ENCODE measurements around the gene GUCD1. TPM values are rescaled to one million over a fixed set of nuclear protein-coding genes. Genes with fewer than 3 reads are reported as not detected.
"Not testable (repeated sequence)": the region's sequence is repeated elsewhere in the genome, so short reads cannot be mapped to it uniquely, and the experiment has no call there.

The GUCD1 gene
- total and polyA plus RNA-seq, 5 donors from 2014 or later, result 45.1 to 69.6 (median 56.5) TPM

GRCh38 chr22:24541681-24542515 lies 13.0 kb downstream of the GUCD1 start:
- DNase-seq, result no peak
- peaks cover 0 to 4% (median 0%) of the 10 kb centered on the region in 4 donors for H3K4me1 Mint-ChIP-seq
- H3K4me3 Mint-ChIP-seq, result peak overlapping the region in 1 of 4 donors; percentile 89
- Histone ChIP-seq H3K27ac (ENCODE audit: insufficient read depth, low read length, poor library complexity, severe bottlenecking) (no peak overlapping the region), H3K4me3 (ENCODE audit: low read depth, low read length) (no peak overlapping the region), H3K4me1 (ENCODE audit: control insufficient read depth, insufficient read depth, low read length, poor library complexity, severe bottlenecking) (no peaks in the 10 kb centered on the region), H3K36me3 (ENCODE audit: control insufficient read depth, insufficient read depth, low read length) (peaks cover 64% of the 10 kb centered on the region), H3K9me3 (ENCODE audit: control insufficient read depth in 2 of 2, low read length in 2 of 2) (no peaks in the 10 kb centered on the region), H3K27me3 (ENCODE audit: control insufficient read depth, insufficient read depth, low read length) (no peaks in the 10 kb centered on the region)
- no peak overlapping the region for H3K27ac Mint-ChIP-seq
- H3K36me3 Mint-ChIP-seq, result peaks cover 22% of the 10 kb centered on the region
- H3K9me3 Mint-ChIP-seq, result no peaks in the 10 kb centered on the region
- ATAC-seq (ENCODE audit: low read depth in 2 of 2), result no peak
- no peaks in the 10 kb centered on the region for H3K27me3 Mint-ChIP-seq

GRCh38 chr22:24540470-24540869 lies 14.5 kb downstream of the GUCD1 start:
- Mint-ChIP-seq H3K9me3 (no peaks in the 10 kb centered on the region), H3K36me3 (peaks cover 16% of the 10 kb centered on the region), H3K27ac (peak overlapping the region in 1 of 3 donors; percentile 75), H3K4me1 (peaks cover 0 to 4% (median 0%) of the 10 kb centered on the region in 4 donors), H3K4me3 (no peak overlapping the region), H3K27me3 (no peaks in the 10 kb centered on the region)
- Histone ChIP-seq H3K4me3 (ENCODE audit: low read depth, low read length) (no peak overlapping the region), H3K4me1 (ENCODE audit: control insufficient read depth, insufficient read depth, low read length, poor library complexity, severe bottlenecking) (no peaks in the 10 kb centered on the region), H3K9me3 (ENCODE audit: control insufficient read depth in 2 of 2, low read length in 2 of 2) (no peaks in the 10 kb centered on the region), H3K27ac (ENCODE audit: insufficient read depth, low read length, poor library complexity, severe bottlenecking) (no peak overlapping the region), H3K27me3 (ENCODE audit: control insufficient read depth, insufficient read depth, low read length) (no peaks in the 10 kb centered on the region), H3K36me3 (ENCODE audit: control insufficient read depth, insufficient read depth, low read length) (peaks cover 56% of the 10 kb centered on the region)
- ATAC-seq (ENCODE audit: low read depth in 2 of 2) (no peak), DNase-seq (no peak)

DNA sequence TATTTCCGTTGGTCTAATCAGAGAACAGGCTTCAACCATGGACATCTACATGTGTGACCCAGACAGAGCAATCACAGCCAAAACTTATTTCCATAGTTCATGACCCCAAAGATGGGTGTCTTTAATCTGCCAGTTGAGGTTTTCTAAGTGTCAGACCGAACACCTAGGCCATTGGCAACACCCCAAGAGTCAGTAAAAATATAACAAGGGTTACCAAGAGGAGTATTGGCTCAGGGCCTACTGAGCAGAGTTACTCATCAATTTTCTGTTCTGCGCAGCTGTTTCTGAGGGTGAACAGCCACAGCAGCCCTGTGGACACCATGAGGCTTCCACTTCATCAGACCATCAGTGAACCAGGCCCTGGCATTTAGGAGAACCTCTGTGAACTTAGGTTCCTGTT lies 18.8 kb downstream of the GUCD1 start:
- ATAC-seq (ENCODE audit: low read depth in 2 of 2), result no peak

GRCh38 chr22:24535348-24535747 lies 19.6 kb downstream of the GUCD1 start:
- Histone ChIP-seq H3K27ac (ENCODE audit: insufficient read depth, low read length, poor library complexity, severe bottlenecking) (no peak overlapping the region), H3K9me3 (ENCODE audit: control insufficient read depth in 2 of 2, low read length in 2 of 2) (no peaks in the 10 kb centered on the region), H3K36me3 (ENCODE audit: control insufficient read depth, insufficient read depth, low read length) (peaks cover 6% of the 10 kb centered on the region), H3K4me1 (ENCODE audit: control insufficient read depth, insufficient read depth, low read length, poor library complexity, severe bottlenecking) (no peaks in the 10 kb centered on the region), H3K4me3 (ENCODE audit: low read depth, low read length) (no peak overlapping the region), H3K27me3 (ENCODE audit: control insufficient read depth, insufficient read depth, low read length) (no peaks in the 10 kb centered on the region)
- DNase-seq (no peak), ATAC-seq (ENCODE audit: low read depth in 2 of 2) (no peak)
- peaks cover 9% of the 10 kb centered on the region for H3K36me3 Mint-ChIP-seq
- H3K9me3 Mint-ChIP-seq, result no peaks in the 10 kb centered on the region
- no peak overlapping the region for H3K27ac Mint-ChIP-seq
- peaks cover 0 to 2% (median 0%) of the 10 kb centered on the region in 4 donors for H3K4me1 Mint-ChIP-seq
- peaks cover 5% of the 10 kb centered on the region for H3K27me3 Mint-ChIP-seq
- no peak overlapping the region for H3K4me3 Mint-ChIP-seq

More for the DNA sequence above, 18.8 kb downstream of the GUCD1 start:
- H3K27me3 Mint-ChIP-seq, result peaks cover under 1% of the 10 kb centered on the region
- Histone ChIP-seq H3K4me1 (ENCODE audit: control insufficient read depth, insufficient read depth, low read length, poor library complexity, severe bottlenecking) (no peaks in the 10 kb centered on the region), H3K4me3 (ENCODE audit: low read depth, low read length) (no peak overlapping the region), H3K27me3 (ENCODE audit: control insufficient read depth, insufficient read depth, low read length) (no peaks in the 10 kb centered on the region), H3K27ac (ENCODE audit: insufficient read depth, low read length, poor library complexity, severe bottlenecking) (no peak overlapping the region), H3K36me3 (ENCODE audit: control insufficient read depth, insufficient read depth, low read length) (peaks cover 13% of the 10 kb centered on the region), H3K9me3 (ENCODE audit: control insufficient read depth in 2 of 2, low read length in 2 of 2) (no peaks in the 10 kb centered on the region)
- no peaks in the 10 kb centered on the region for H3K9me3 Mint-ChIP-seq
- no peak for DNase-seq
- peaks cover 9% of the 10 kb centered on the region for H3K36me3 Mint-ChIP-seq
- H3K4me3 Mint-ChIP-seq, result no peak overlapping the region
- peaks cover 0 to 4% (median 0%) of the 10 kb centered on the region in 4 donors for H3K4me1 Mint-ChIP-seq
- no peak overlapping the region for H3K27ac Mint-ChIP-seq

DNA sequence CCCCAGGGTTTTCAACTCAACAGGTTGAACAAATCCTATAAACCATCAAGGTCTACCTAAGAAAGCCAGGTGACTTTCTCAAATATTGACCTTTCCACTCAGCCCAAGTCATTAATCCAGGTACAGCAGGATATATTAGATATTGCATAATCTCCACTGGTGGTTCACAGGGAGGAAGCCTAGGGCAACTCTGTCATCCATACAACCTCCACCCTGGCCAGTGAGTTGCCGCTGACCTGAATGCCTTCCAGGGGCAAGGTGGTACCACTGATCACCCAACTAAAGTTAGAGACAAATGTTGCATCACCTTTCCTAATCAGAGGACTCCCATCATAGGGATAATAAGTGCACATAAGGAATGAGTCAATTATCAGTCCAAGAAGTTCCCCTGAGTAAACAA lies 22.9 kb downstream of the GUCD1 start:
- Histone ChIP-seq H3K9me3 (ENCODE audit: control insufficient read depth in 2 of 2, low read length in 2 of 2) (no peaks in the 10 kb centered on the region), H3K4me3 (ENCODE audit: low read depth, low read length) (no peak overlapping the region), H3K4me1 (ENCODE audit: control insufficient read depth, insufficient read depth, low read length, poor library complexity, severe bottlenecking) (no peaks in the 10 kb centered on the region), H3K27ac (ENCODE audit: insufficient read depth, low read length, poor library complexity, severe bottlenecking) (no peak overlapping the region), H3K36me3 (ENCODE audit: control insufficient read depth, insufficient read depth, low read length) (no peaks in the 10 kb centered on the region), H3K27me3 (ENCODE audit: control insufficient read depth, insufficient read depth, low read length) (no peaks in the 10 kb centered on the region)
- no peak for ATAC-seq (ENCODE audit: low read depth in 2 of 2)
- Mint-ChIP-seq H3K36me3 (no peaks in the 10 kb centered on the region), H3K27me3 (peaks cover 5% of the 10 kb centered on the region), H3K27ac (no peak overlapping the region), H3K4me3 (no peak overlapping the region), H3K4me1 (no peaks in the 10 kb centered on the region), H3K9me3 (no peaks in the 10 kb centered on the region)
- no peak for DNase-seq

- not testable (repeated sequence) for H3K27me3 ChIP-seq (ENCODE audit: control insufficient read depth, insufficient read depth, low read length); H3K27ac Mint-ChIP-seq; DNase-seq; H3K27ac ChIP-seq (ENCODE audit: insufficient read depth, low read length, poor library complexity, severe bottlenecking); ATAC-seq (ENCODE audit: low read depth in 2 of 2); H3K4me1 ChIP-seq (ENCODE audit: control insufficient read depth, insufficient read depth, low read length, poor library complexity, severe bottlenecking); H3K4me3 ChIP-seq (ENCODE audit: low read depth, low read length); H3K36me3 ChIP-seq (ENCODE audit: control insufficient read depth, insufficient read depth, low read length); H3K4me1 Mint-ChIP-seq; H3K36me3 Mint-ChIP-seq; H3K9me3 Mint-ChIP-seq; H3K9me3 ChIP-seq (ENCODE audit: control insufficient read depth in 2 of 2, low read length in 2 of 2); H3K27me3 Mint-ChIP-seq; H3K4me3 Mint-ChIP-seq
Observed at GRCh38 chr22:24530968-24531367, 24.0 kb downstream of the GUCD1 start.

DNA sequence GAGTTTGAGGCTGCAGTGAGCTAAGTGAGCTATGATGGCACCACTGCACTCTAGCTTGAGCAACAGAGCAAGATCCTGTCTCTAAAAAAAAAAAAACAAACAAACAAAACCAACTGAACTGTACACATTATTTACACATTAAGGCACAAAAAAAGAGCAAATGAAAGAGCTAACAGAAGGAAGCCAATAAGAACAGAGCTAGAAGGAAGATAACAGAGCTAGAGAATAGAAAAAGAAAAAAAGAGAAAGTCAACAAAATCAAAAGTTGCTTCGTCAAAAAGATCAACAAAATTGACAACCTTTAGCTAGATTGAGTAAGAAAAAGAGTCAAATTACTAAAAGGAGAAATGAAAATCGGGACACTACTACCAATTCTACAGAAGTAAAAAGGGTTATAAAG lies 25.0 kb downstream of the GUCD1 start:
- Mint-ChIP-seq H3K4me1 (peaks cover 0 to 7% (median 3%) of the 10 kb centered on the region in 4 donors), H3K27ac (no peak overlapping the region), H3K4me3 (no peak overlapping the region), H3K9me3 (no peaks in the 10 kb centered on the region), H3K27me3 (peaks cover 5% of the 10 kb centered on the region), H3K36me3 (no peaks in the 10 kb centered on the region)
- H3K4me1 ChIP-seq (ENCODE audit: control insufficient read depth, insufficient read depth, low read length, poor library complexity, severe bottlenecking), result peaks cover 7% of the 10 kb centered on the region
- ATAC-seq (ENCODE audit: low read depth in 2 of 2) (no peak), DNase-seq (no peak)
- H3K4me3 ChIP-seq (ENCODE audit: low read depth, low read length), result no peak overlapping the region
- no peaks in the 10 kb centered on the region for H3K27me3 ChIP-seq (ENCODE audit: control insufficient read depth, insufficient read depth, low read length)
- H3K9me3 ChIP-seq (ENCODE audit: control insufficient read depth in 2 of 2, low read length in 2 of 2), result no peaks in the 10 kb centered on the region
- H3K27ac ChIP-seq (ENCODE audit: insufficient read depth, low read length, poor library complexity, severe bottlenecking), result no peak overlapping the region
- H3K36me3 ChIP-seq (ENCODE audit: control insufficient read depth, insufficient read depth, low read length), result no peaks in the 10 kb centered on the region

DNA sequence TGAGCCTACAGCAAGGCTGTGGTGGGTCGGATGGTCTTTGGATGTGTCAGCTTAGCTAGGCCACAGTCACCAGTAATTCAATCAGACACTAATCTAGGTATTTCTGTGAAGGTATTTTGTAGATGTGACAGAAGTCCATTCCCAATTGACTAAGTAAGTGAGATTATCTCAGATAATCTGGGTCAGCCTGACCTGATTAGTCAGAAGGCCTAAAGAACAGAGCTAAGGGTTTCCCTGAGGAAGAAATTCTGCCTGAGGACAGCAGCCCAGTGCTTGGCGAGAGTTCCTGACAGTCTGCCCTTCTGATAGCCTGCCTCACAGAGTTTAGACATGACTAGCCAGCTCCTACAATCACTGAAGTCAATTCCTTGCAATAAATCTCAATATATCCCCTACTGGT lies 28.7 kb downstream of the GUCD1 start:
- no peak for DNase-seq
- Mint-ChIP-seq H3K27ac (no peak overlapping the region), H3K4me1 (peaks cover 0 to 13% (median 5%) of the 10 kb centered on the region in 4 donors), H3K4me3 (no peak overlapping the region), H3K9me3 (no peaks in the 10 kb centered on the region), H3K27me3 (peaks cover 5% of the 10 kb centered on the region), H3K36me3 (no peaks in the 10 kb centered on the region)
- Histone ChIP-seq H3K27me3 (ENCODE audit: control insufficient read depth, insufficient read depth, low read length) (no peaks in the 10 kb centered on the region), H3K9me3 (ENCODE audit: control insufficient read depth in 2 of 2, low read length in 2 of 2) (no peaks in the 10 kb centered on the region), H3K27ac (ENCODE audit: insufficient read depth, low read length, poor library complexity, severe bottlenecking) (no peak overlapping the region), H3K4me1 (ENCODE audit: control insufficient read depth, insufficient read depth, low read length, poor library complexity, severe bottlenecking) (peaks cover 7% of the 10 kb centered on the region), H3K36me3 (ENCODE audit: control insufficient read depth, insufficient read depth, low read length) (no peaks in the 10 kb centered on the region), H3K4me3 (ENCODE audit: low read depth, low read length) (no peak overlapping the region)
- no peak for ATAC-seq (ENCODE audit: low read depth in 2 of 2)
